GM19438 (cell line): ENCODE measurements around the gene SND1.

ENCODE experiments used
- ATAC-seq: cut with Tn5 transposase; IDR thresholded peaks from one replicate; pipeline ENCODE4 v1.9.1; 2021; ENCODE audit warnings: low read depth; ENCODE audit not compliant: unreplicated experiment

The SND1 gene

GRCh38 chr7:128029405-128029995, 377.5 kb downstream of the SND1 start:
- ATAC-seq = no peak

- no peak for ATAC-seq
Observed at GRCh38 chr7:128030263-128030653, 378.3 kb downstream of the SND1 start.

- ATAC-seq = peak; percentile 40
Observed at GRCh38 chr7:128030654-128031611, 378.9 kb downstream of the SND1 start, which contains the start of gene LRRC4. TSS of gene LRRC4 (minus strand) at chr7:128031437. CDS start at chr7:128030640, 797 bp downstream.

GRCh38 chr7:128031901-128032604, 380.1 kb downstream of the SND1 start:
- peak; percentile 38 for ATAC-seq

GRCh38 chr7:128032605-128033235, 380.7 kb downstream of the SND1 start:
- ATAC-seq = no peak

- ATAC-seq = no peak
Observed at GRCh38 chr7:128033246-128033645, 381.3 kb downstream of the SND1 start.

- ATAC-seq = no peak
Observed at GRCh38 chr7:128034825-128035224, 382.8 kb downstream of the SND1 start.

GRCh38 chr7:128035712-128036111, 383.7 kb downstream of the SND1 start:
- no peak for ATAC-seq

- peak; percentile 54 for ATAC-seq
Observed at GRCh38 chr7:128036226-128036940, 384.4 kb downstream of the SND1 start.

- ATAC-seq = no peak
Observed at GRCh38 chr7:128037081-128037480, 385.1 kb downstream of the SND1 start.

GRCh38 chr7:128037880-128038619, 386.1 kb downstream of the SND1 start:
- no peak for ATAC-seq

- ATAC-seq = no peak
Observed at GRCh38 chr7:128039544-128039953, 387.6 kb downstream of the SND1 start.

GRCh38 chr7:128040205-128040604, 388.2 kb downstream of the SND1 start:
- no peak for ATAC-seq

- ATAC-seq = no peak
Observed at GRCh38 chr7:128041203-128041602, 389.2 kb downstream of the SND1 start.

GRCh38 chr7:128042012-128042411, 390.0 kb downstream of the SND1 start:
- no peak for ATAC-seq

GRCh38 chr7:128044064-128044463, 392.1 kb downstream of the SND1 start:
- ATAC-seq = no peak

- ATAC-seq = no peak
Observed at GRCh38 chr7:128045158-128045557, 393.2 kb downstream of the SND1 start.

- ATAC-seq = no peak
Observed at GRCh38 chr7:128045766-128046165, 393.8 kb downstream of the SND1 start.

GRCh38 chr7:128052404-128052803, 400.4 kb downstream of the SND1 start:
- ATAC-seq = no peak
